CD4-positive, alpha-beta T cell (primary cell): ENCODE results near the gene LARGE1. TPM values are rescaled to one million over a fixed set of nuclear protein-coding genes. Genes with fewer than 3 reads are reported as not detected.

Source experiments
- ATAC-seq: fragments of 200-7000 bp; cut with Tn5 transposase; one replicate; pipeline ENCODE4 v1.10.0; 2022; ENCODE audit warnings: mild to moderate bottlenecking; ENCODE audit not compliant: poor library complexity
- CTCF ChIA-PET: fragments of 350-600 bp; sonication (Branson Sonifier 250); formaldehyde crosslinking; loops from one replicate; lab custom pipeline; 2021; ENCODE audit warnings: antibody characterized with exemption, inconsistent platforms; lab: Charles Lee
- POLR2A ChIA-PET: fragments of 350-600 bp; sonication (Branson Sonifier 250); formaldehyde crosslinking; loops from one replicate; lab custom pipeline; 2021; ENCODE audit warnings: antibody characterized with exemption, inconsistent platforms; lab: Charles Lee
- DNase-seq, 14 experiments: peaks; one replicate each; pipeline ENCODE4 v3.0.0-alpha.2; 2013 to 2020; ENCODE audit warnings: mixed read lengths in 2 of 14
- H3K27ac ChIP-seq, 2 donors: one replicate each; pipeline versions ENCODE4 v1.5.1 to v1.7.0; 2013; ENCODE audit warnings: low read length in 2 of 2, low read depth in 1 of 2, mild to moderate bottlenecking in 1 of 2
- H3K27me3 ChIP-seq, 2 experiments: 1 replicate in 1 of 2; 2 replicates in 1 of 2; pipeline versions ENCODE4 v1.6.1 to v1.7.0; 2013; ENCODE audit warnings: low read length in 2 of 2, control low read depth in 1 of 2, mild to moderate bottlenecking in 1 of 2, moderate library complexity in 1 of 2; ENCODE audit not compliant: insufficient read depth in 2 of 2, control insufficient read depth in 1 of 2
- H3K36me3 ChIP-seq: one replicate; pipeline ENCODE4 v1.6.1; 2013; ENCODE audit warnings: low read length, control low read depth; ENCODE audit not compliant: insufficient read depth
- H3K4me1 ChIP-seq: one replicate; pipeline ENCODE4 v1.6.1; 2013; ENCODE audit warnings: low read length, control low read depth; ENCODE audit not compliant: insufficient read depth
- H3K4me3 ChIP-seq: one replicate; pipeline ENCODE4 v1.5.1; 2013; ENCODE audit warnings: mild to moderate bottlenecking, low read length, moderate library complexity
- H3K9me3 ChIP-seq, 2 experiments: 1 replicate in 1 of 2; 2 replicates in 1 of 2; pipeline versions ENCODE4 v1.6.1 to v1.7.0; 2013; ENCODE audit warnings: low read length in 2 of 2, mild to moderate bottlenecking in 2 of 2, control low read depth in 1 of 2, moderate library complexity in 1 of 2; ENCODE audit not compliant: control insufficient read depth in 1 of 2, insufficient read depth in 1 of 2
- H3K27ac Mint-ChIP-seq: one replicate; pipeline ENCODE4 v1.8.0; 2020; ENCODE audit warnings: mixed read lengths
- H3K27me3 Mint-ChIP-seq: one replicate; pipeline ENCODE4 v1.8.0; 2021; ENCODE audit warnings: mixed read lengths
- H3K36me3 Mint-ChIP-seq: one replicate; pipeline ENCODE4 v1.8.0; 2021; ENCODE audit warnings: low read depth, mixed read lengths
- H3K4me1 Mint-ChIP-seq: one replicate; pipeline ENCODE4 v1.8.0; 2021; ENCODE audit warnings: low read depth, mixed read lengths
- H3K4me3 Mint-ChIP-seq: one replicate; pipeline ENCODE4 v1.8.0; 2020; ENCODE audit warnings: mild to moderate bottlenecking, mixed read lengths
- H3K9me3 Mint-ChIP-seq: one replicate; pipeline ENCODE4 v1.8.0; 2020; ENCODE audit warnings: mixed read lengths
- intact Hi-C, 2 experiments: fragments of 100-400 bp; cut with DNase I in 1 of 2; cut with micrococcal nuclease in 1 of 2; formaldehyde crosslinking; loops; one replicate each; pipeline versions ENCODE4 v1.15.1 to v1.9.0; 2023 to 2025; cut with DNase I, micrococcal nuclease
- total RNA-seq, 174 experiments: library from RNA in 2 of 174; stranded (reverse) in 2 of 174; gene quantifications; one replicate each; pipeline ENCODE4 v1.2.3 and lab custom pipeline; 2021 to 2026
- TF ChIP-seq, protein P1 (sequence below): fragments of 200-600 bp; IDR thresholded peaks from one replicate; pipeline ENCODE4 v1.8.0; 2022; ENCODE audit warnings: antibody characterized with exemption, mild to moderate bottlenecking

Gene LARGE1
- total RNA-seq, 2 experiments from 2014 or later, result 0.14 to 0.70 TPM

GRCh38 chr22:33883961-33884808, 36.1 kb downstream of the LARGE1 start:
- ChIA-PET POLR2A (no interaction called here), CTCF (no interaction called here)
- TF ChIP-seq, protein P1, sequence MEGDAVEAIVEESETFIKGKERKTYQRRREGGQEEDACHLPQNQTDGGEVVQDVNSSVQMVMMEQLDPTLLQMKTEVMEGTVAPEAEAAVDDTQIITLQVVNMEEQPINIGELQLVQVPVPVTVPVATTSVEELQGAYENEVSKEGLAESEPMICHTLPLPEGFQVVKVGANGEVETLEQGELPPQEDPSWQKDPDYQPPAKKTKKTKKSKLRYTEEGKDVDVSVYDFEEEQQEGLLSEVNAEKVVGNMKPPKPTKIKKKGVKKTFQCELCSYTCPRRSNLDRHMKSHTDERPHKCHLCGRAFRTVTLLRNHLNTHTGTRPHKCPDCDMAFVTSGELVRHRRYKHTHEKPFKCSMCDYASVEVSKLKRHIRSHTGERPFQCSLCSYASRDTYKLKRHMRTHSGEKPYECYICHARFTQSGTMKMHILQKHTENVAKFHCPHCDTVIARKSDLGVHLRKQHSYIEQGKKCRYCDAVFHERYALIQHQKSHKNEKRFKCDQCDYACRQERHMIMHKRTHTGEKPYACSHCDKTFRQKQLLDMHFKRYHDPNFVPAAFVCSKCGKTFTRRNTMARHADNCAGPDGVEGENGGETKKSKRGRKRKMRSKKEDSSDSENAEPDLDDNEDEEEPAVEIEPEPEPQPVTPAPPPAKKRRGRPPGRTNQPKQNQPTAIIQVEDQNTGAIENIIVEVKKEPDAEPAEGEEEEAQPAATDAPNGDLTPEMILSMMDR, result no peak
- Histone ChIP-seq H3K27me3 (no peaks in the 10 kb centered on the region), H3K9me3 (peaks cover 0 to 5% of the 10 kb centered on the region in 2 experiments), H3K4me1 (no peaks in the 10 kb centered on the region), H3K36me3 (no peaks in the 10 kb centered on the region), H3K4me3 (no peak overlapping the region), H3K27ac (no peak overlapping the region)
- no peaks in the 10 kb centered on the region for H3K27me3 Mint-ChIP-seq
- ATAC-seq (no peak), DNase-seq (no peak)
- intact Hi-C loops, result no loop called here
- no peak overlapping the region for H3K4me3 Mint-ChIP-seq
- H3K9me3 Mint-ChIP-seq, result no peaks in the 10 kb centered on the region
- no peaks in the 10 kb centered on the region for H3K4me1 Mint-ChIP-seq
- H3K36me3 Mint-ChIP-seq, result no peaks in the 10 kb centered on the region
- no peak overlapping the region for H3K27ac Mint-ChIP-seq

- H3K9me3 Mint-ChIP-seq, result no peaks in the 10 kb centered on the region
- no peak overlapping the region for H3K27ac ChIP-seq
- CTCF ChIA-PET, result no interaction called here
- intact Hi-C loops, result no loop called here
- H3K36me3 Mint-ChIP-seq, result no peaks in the 10 kb centered on the region
- H3K4me3 ChIP-seq, result no peak overlapping the region
- no peaks in the 10 kb centered on the region for H3K4me1 ChIP-seq
- H3K4me3 Mint-ChIP-seq, result no peak overlapping the region
- H3K27ac Mint-ChIP-seq, result no peak overlapping the region
- H3K27me3 ChIP-seq, result no peaks in the 10 kb centered on the region
- H3K9me3 ChIP-seq, result peaks cover 0 to 5% of the 10 kb centered on the region in 2 experiments
- POLR2A ChIA-PET, result no interaction called here
- no peaks in the 10 kb centered on the region for H3K27me3 Mint-ChIP-seq
- ATAC-seq (no peak), DNase-seq (no peak)
- H3K4me1 Mint-ChIP-seq, result no peaks in the 10 kb centered on the region
- TF ChIP-seq, protein P1, result no peak
- H3K36me3 ChIP-seq, result no peaks in the 10 kb centered on the region
These were observed 36.7 kb downstream of the LARGE1 start for GRCh38 chr22:33883561-33883960.

- H3K36me3 Mint-ChIP-seq, result no peaks in the 10 kb centered on the region
- H3K9me3 ChIP-seq, result peaks cover 0 to 5% of the 10 kb centered on the region in 2 experiments
- no peaks in the 10 kb centered on the region for H3K27me3 ChIP-seq
- no peaks in the 10 kb centered on the region for H3K4me1 Mint-ChIP-seq
- no peak overlapping the region for H3K4me3 Mint-ChIP-seq
- H3K27ac ChIP-seq, result no peak overlapping the region
- CTCF ChIA-PET, result no interaction called here
- no peaks in the 10 kb centered on the region for H3K4me1 ChIP-seq
- no peaks in the 10 kb centered on the region for H3K36me3 ChIP-seq
- intact Hi-C loops, result no loop called here
- no peak for DNase-seq
- no peak overlapping the region for H3K4me3 ChIP-seq
- H3K27ac Mint-ChIP-seq, result no peak overlapping the region
- H3K27me3 Mint-ChIP-seq, result no peaks in the 10 kb centered on the region
- no peaks in the 10 kb centered on the region for H3K9me3 Mint-ChIP-seq
- POLR2A ChIA-PET, result no interaction called here
- TF ChIP-seq, protein P1, result no peak
- no peak for ATAC-seq
These were observed 37.3 kb downstream of the LARGE1 start for GRCh38 chr22:33882991-33883390.
